WTC11 (cell line): ENCODE data around the gene SMYD3.

Source experiments
- TF ChIP-seq, protein P1 (sequence below): sonication (generic); formaldehyde crosslinking; IDR thresholded peaks from 2 replicates; pipeline ENCODE4 v1.8.0; 2022; ENCODE audit warnings: mild to moderate bottlenecking, missing genetic modification reagents
- TF ChIP-seq, protein P2 (sequence below): sonication (generic); formaldehyde crosslinking; IDR thresholded peaks from 2 replicates; pipeline ENCODE4 v1.8.0; 2023; ENCODE audit warnings: missing genetic modification reagents

DNA sequence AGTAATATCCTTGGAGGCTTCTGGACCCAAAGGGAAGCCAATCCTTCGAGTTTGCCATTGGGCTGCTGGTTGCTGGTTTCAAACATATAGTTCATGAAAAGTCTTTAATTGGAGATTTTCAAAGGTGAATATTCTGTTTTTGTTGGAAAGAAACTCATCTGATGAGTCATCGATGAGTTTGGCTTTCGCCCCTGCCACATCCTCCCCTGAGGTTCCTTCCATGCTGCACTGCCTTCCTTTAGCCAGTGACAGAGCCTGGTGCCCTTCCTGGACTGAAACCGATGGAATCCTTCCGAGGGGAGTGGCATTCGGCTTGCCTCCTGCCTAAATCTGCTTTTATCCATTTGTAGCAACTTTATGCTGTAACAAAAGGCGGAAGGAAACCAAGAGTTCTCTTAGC, 802.3 kb downstream of the SMYD3 start:
- TF ChIP-seq, protein P1, sequence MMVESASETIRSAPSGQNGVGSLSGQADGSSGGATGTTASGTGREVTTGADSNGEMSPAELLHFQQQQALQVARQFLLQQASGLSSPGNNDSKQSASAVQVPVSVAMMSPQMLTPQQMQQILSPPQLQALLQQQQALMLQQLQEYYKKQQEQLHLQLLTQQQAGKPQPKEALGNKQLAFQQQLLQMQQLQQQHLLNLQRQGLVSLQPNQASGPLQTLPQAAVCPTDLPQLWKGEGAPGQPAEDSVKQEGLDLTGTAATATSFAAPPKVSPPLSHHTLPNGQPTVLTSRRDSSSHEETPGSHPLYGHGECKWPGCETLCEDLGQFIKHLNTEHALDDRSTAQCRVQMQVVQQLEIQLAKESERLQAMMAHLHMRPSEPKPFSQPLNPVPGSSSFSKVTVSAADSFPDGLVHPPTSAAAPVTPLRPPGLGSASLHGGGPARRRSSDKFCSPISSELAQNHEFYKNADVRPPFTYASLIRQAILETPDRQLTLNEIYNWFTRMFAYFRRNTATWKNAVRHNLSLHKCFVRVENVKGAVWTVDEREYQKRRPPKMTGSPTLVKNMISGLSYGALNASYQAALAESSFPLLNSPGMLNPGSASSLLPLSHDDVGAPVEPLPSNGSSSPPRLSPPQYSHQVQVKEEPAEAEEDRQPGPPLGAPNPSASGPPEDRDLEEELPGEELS (CRISPR knock-in tag) = no peak
- TF ChIP-seq, protein P2, sequence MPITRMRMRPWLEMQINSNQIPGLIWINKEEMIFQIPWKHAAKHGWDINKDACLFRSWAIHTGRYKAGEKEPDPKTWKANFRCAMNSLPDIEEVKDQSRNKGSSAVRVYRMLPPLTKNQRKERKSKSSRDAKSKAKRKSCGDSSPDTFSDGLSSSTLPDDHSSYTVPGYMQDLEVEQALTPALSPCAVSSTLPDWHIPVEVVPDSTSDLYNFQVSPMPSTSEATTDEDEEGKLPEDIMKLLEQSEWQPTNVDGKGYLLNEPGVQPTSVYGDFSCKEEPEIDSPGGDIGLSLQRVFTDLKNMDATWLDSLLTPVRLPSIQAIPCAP = no peak
